Ectodermal cell (in vitro differentiated cells): Measurements from ENCODE around the gene ADARB2.

ENCODE experiments used
- H3K27ac ChIP-seq: 2 replicates; pipeline ENCODE4 v1.7.0; 2013; ENCODE audit warnings: mild to moderate bottlenecking, low read depth, low read length; ENCODE audit not compliant: insufficient read depth, poor library complexity, severe bottlenecking
- H3K27me3 ChIP-seq: 2 replicates; pipeline ENCODE4 v1.7.0; 2013; ENCODE audit warnings: mild to moderate bottlenecking, low read length; ENCODE audit not compliant: insufficient read depth, control insufficient read depth, poor library complexity, severe bottlenecking
- H3K36me3 ChIP-seq: one replicate; pipeline ENCODE4 v1.7.0; 2013; ENCODE audit warnings: low read length; ENCODE audit not compliant: control insufficient read depth, insufficient read depth
- H3K4me1 ChIP-seq: one replicate; pipeline ENCODE4 v1.7.0; 2013; ENCODE audit warnings: low read length; ENCODE audit not compliant: control insufficient read depth, insufficient read depth
- H3K4me3 ChIP-seq: 2 replicates; pipeline ENCODE4 v1.7.0; 2013; ENCODE audit warnings: low read depth, low read length, control low read depth; ENCODE audit not compliant: insufficient read depth
- H3K9me3 ChIP-seq: 2 replicates; pipeline ENCODE4 v1.7.0; 2013; ENCODE audit warnings: mild to moderate bottlenecking, low read length, moderate library complexity; ENCODE audit not compliant: control insufficient read depth
- WGBS, 2 experiments: methylation state at CpG; one replicate each; pipeline ENCODE4 v1.1.7; 2013; ENCODE audit warnings: missing lambda C conversion rate in 2 of 2; 5-methylcytosine and 5-hydroxymethylcytosine counted together

The ADARB2 gene

DNA sequence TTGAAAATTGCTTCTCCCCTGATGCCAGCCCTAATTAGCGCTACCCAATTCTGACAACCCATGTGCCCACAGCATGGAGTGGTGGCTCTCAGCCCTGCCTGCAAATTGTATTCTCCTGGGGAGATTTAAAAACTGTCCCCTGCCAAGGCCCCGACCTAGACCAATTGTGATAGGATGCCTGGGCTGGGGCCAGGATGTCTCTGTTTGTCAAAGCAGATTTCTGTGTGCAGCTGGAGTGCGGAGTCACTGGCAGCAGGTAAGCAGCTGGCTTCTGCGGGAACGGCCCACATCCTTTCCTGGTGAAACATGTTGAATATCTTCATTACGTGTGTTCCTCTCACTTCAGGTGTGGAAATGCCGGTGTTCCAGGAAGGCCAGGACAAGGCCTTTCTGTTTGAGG lies 442.6 kb downstream of the ADARB2 start:
- Histone ChIP-seq H3K4me1 (peaks cover 43% of the 10 kb centered on the region), H3K27me3 (no peaks in the 10 kb centered on the region), H3K27ac (no peak overlapping the region), H3K9me3 (no peaks in the 10 kb centered on the region), H3K4me3 (no peak overlapping the region), H3K36me3 (no peaks in the 10 kb centered on the region)
- 95 to 97% methylated on average over 7 of the region's 7 CpGs for WGBS, 2 experiments

DNA sequence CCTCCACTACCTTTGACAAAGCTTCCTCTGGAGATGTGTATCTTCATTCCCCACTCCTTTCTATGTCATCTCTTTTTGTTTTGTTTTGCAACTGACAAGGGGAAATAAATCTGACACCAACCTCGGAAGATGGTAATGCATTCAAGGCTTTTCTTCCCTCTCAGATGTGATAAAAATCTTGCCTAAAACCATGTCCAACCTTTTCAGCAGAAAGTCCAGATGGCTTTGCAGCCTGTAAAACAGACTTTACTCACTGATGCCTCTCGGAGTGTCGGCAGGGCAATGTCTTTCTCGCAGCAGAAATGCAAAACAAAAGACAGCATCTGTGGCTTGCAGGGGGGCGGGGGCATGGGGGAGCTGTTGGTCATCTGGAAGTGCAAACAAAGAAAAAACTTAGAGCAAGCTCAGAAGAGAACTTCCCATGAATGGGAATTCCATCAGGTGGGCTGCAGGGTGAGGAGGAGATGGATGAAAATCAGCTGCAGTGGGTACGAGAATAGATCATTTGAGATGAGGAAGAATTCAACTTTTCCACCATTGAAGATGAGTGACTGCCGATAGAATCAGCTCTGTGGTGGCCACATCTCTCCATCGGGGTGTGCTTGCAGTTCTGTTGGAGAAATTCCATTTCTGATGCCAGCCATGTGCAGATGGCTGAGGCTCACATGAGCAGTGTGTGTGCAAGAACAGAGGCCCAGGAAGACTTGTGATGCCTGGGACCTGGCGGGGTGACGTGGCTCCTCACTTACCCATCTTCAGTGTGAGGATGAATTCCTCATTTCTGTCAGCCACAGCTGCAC lies 443.5 kb downstream of the ADARB2 start:
- peak overlapping the region; percentile 8 for H3K27ac ChIP-seq
- peaks cover 43% of the 10 kb centered on the region for H3K4me1 ChIP-seq
- H3K9me3 ChIP-seq: no peaks in the 10 kb centered on the region
- H3K27me3 ChIP-seq: no peaks in the 10 kb centered on the region
- no peaks in the 10 kb centered on the region for H3K36me3 ChIP-seq
- no peak overlapping the region for H3K4me3 ChIP-seq
- WGBS, 2 experiments: 39 to 44% methylated on average over 10 of the region's 10 CpGs

DNA sequence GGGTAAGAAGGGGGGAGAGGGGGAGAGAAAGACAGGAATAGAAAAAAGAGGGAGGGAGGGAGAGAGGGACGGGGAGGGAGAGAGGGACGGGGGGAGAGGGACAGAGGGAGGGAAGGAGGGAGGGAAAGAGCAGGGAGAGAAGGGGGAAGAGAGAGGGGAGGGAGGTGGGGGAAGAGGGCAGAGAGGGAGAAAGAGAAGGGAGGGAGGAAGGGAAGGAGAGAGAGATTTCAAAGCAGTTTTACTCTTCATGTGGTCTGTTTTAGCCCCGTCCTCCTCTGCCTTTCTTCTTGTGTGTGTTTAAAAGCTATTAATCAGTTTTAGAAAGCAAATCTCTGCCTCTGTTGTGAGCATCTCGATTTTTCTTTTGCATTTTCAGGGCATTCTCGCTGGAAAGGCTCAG lies 444.2 kb downstream of the ADARB2 start:
- Histone ChIP-seq H3K27me3 (no peaks in the 10 kb centered on the region), H3K4me3 (no peak overlapping the region), H3K36me3 (no peaks in the 10 kb centered on the region), H3K9me3 (no peaks in the 10 kb centered on the region), H3K27ac (peak overlapping the region; percentile 1), H3K4me1 (peaks cover 46% of the 10 kb centered on the region)
- WGBS, 2 experiments: 24 to 26% methylated on average over 5 of the region's 5 CpGs

- H3K36me3 ChIP-seq: no peaks in the 10 kb centered on the region
- no peaks in the 10 kb centered on the region for H3K27me3 ChIP-seq
- no peaks in the 10 kb centered on the region for H3K9me3 ChIP-seq
- 72 to 75% methylated on average over 13 of the region's 13 CpGs for WGBS, 2 experiments
- H3K4me1 ChIP-seq: peaks cover 47% of the 10 kb centered on the region
- no peak overlapping the region for H3K4me3 ChIP-seq
- H3K27ac ChIP-seq: peak overlapping the region; percentile 79
Observed at GRCh38 chr10:1292611-1293031, 444.7 kb downstream of the ADARB2 start.

- no peaks in the 10 kb centered on the region for H3K9me3 ChIP-seq
- 92 to 94% methylated on average over 27 of the region's 27 CpGs for WGBS, 2 experiments
Observed at GRCh38 chr10:1291178-1292090, 445.9 kb downstream of the ADARB2 start.

DNA sequence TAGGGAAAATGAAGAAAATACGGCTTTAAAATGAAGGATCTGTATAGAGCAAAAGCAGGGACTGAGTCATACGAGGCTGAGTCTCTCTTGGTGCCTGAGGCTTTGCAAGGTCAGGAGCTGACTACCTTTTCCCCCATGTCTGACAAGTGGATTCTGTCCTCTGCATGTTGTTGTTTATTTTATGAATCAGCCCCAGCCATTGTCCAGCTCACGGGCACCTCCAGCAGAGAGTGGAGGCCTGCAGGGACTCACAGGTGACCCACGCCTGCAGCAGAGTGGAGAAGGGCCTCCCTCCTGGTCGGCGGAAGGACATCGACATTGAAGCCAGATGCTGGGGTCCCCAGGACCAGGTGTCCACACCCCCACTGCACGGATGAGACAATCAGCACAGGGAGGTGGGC lies 447.3 kb downstream of the ADARB2 start:
- Histone ChIP-seq H3K4me3 (no peak overlapping the region), H3K36me3 (no peaks in the 10 kb centered on the region), H3K4me1 (peaks cover 36% of the 10 kb centered on the region), H3K27me3 (no peaks in the 10 kb centered on the region), H3K27ac (no peak overlapping the region), H3K9me3 (no peaks in the 10 kb centered on the region)
- WGBS, 2 experiments: 90 to 92% methylated on average over 8 of the region's 8 CpGs

More at GRCh38 chr10:1291178-1292090, 445.9 kb downstream of the ADARB2 start:
- Histone ChIP-seq H3K4me1 (peaks cover 37% of the 10 kb centered on the region), H3K4me3 (no peak overlapping the region), H3K27me3 (no peaks in the 10 kb centered on the region), H3K27ac (no peak overlapping the region), H3K36me3 (no peaks in the 10 kb centered on the region)

- Histone ChIP-seq H3K4me3 (no peak overlapping the region), H3K9me3 (no peaks in the 10 kb centered on the region), H3K4me1 (peaks cover 31% of the 10 kb centered on the region), H3K27ac (no peak overlapping the region), H3K36me3 (no peaks in the 10 kb centered on the region), H3K27me3 (no peaks in the 10 kb centered on the region)
- WGBS, 2 experiments: 89 to 91% methylated on average over 16 of the region's 16 CpGs
Observed at GRCh38 chr10:1289591-1289990, 447.7 kb downstream of the ADARB2 start.

DNA sequence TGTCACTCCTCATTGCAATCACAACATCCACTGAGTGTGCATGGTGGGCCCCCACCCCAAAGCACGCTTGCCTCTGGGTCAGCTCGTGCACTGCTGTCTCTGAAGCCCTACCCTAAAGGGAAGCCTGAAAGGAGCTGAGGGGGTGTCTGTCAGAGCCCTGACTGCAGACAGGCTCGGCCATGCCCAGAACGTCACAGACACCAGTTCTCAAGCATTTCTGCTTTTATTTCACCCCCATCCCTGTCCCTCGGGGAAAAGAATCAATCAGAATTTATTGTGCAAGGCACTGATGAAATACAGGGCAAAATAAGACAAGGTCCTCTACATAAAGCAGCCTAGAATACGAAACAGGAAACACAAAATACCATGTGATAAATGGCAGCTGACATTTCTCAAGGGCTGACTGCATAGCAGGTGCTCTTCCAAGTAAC lies 449.3 kb downstream of the ADARB2 start:
- H3K9me3 ChIP-seq: no peaks in the 10 kb centered on the region
- no peaks in the 10 kb centered on the region for H3K36me3 ChIP-seq
- H3K27ac ChIP-seq: no peak overlapping the region
- no peaks in the 10 kb centered on the region for H3K27me3 ChIP-seq
- no peak overlapping the region for H3K4me3 ChIP-seq
- H3K4me1 ChIP-seq: peaks cover 19% of the 10 kb centered on the region
- 87 to 88% methylated on average over 6 of the region's 6 CpGs for WGBS, 2 experiments

DNA sequence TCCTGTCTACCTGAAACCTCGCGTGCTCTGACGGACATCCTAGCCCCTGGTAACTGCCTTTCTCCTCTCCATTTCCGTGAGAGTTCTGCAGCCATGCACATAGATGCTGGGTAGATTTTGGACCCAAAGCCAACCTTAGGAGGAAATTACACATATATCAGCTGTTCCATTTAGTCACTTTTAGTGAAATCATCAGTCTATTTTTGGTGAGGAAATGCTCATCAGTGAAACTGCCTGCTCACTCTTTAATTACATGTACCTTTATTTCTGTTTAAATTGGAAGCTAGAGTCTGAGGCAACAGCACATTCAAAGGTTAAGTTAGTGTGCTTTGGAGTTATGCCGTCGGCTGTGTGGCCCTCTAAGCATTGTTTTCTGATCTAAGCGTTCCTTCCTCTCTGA lies 449.8 kb downstream of the ADARB2 start:
- H3K27ac ChIP-seq: no peak overlapping the region
- H3K4me3 ChIP-seq: no peak overlapping the region
- WGBS, 2 experiments: 90 to 92% methylated on average over 7 of the region's 7 CpGs

DNA sequence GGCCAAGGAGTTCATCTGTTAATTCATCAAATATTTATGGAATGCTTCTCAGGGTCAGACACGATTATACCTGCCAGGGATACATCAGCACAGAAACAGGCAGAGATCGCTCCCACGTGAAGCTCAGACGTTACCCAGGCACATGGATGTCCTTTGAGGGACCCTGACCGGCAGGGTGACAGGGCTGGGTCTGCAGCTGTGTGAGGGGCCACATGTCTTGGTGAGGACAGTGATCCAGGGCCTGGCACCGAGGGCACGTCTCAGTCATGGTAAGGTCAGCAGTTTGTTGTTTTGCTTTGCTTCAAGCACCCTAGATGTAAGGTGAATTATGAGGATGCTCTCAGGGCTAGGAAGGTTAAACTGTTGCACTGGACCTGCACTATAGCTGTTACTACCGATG lies 453.2 kb downstream of the ADARB2 start:
- H3K4me1 ChIP-seq: peaks cover 8% of the 10 kb centered on the region
- H3K27ac ChIP-seq: no peak overlapping the region
- no peak overlapping the region for H3K4me3 ChIP-seq
- H3K9me3 ChIP-seq: no peaks in the 10 kb centered on the region
- no peaks in the 10 kb centered on the region for H3K27me3 ChIP-seq
- H3K36me3 ChIP-seq: no peaks in the 10 kb centered on the region
- WGBS, 2 experiments: 94% methylated on average over 8 of the region's 8 CpGs

More for the DNA sequence above, 449.8 kb downstream of the ADARB2 start:
- Histone ChIP-seq H3K9me3 (no peaks in the 10 kb centered on the region), H3K36me3 (no peaks in the 10 kb centered on the region), H3K27me3 (no peaks in the 10 kb centered on the region), H3K4me1 (peaks cover 17% of the 10 kb centered on the region)
